HG02852 (cell line): ENCODE data around the gene TRAF2.

Source experiments
- ATAC-seq: cut with Tn5 transposase; IDR thresholded peaks from one replicate; pipeline ENCODE4 v1.9.1; 2021; ENCODE audit warnings: mild to moderate bottlenecking, moderate library complexity; ENCODE audit not compliant: unreplicated experiment

TRAF2 gene

DNA sequence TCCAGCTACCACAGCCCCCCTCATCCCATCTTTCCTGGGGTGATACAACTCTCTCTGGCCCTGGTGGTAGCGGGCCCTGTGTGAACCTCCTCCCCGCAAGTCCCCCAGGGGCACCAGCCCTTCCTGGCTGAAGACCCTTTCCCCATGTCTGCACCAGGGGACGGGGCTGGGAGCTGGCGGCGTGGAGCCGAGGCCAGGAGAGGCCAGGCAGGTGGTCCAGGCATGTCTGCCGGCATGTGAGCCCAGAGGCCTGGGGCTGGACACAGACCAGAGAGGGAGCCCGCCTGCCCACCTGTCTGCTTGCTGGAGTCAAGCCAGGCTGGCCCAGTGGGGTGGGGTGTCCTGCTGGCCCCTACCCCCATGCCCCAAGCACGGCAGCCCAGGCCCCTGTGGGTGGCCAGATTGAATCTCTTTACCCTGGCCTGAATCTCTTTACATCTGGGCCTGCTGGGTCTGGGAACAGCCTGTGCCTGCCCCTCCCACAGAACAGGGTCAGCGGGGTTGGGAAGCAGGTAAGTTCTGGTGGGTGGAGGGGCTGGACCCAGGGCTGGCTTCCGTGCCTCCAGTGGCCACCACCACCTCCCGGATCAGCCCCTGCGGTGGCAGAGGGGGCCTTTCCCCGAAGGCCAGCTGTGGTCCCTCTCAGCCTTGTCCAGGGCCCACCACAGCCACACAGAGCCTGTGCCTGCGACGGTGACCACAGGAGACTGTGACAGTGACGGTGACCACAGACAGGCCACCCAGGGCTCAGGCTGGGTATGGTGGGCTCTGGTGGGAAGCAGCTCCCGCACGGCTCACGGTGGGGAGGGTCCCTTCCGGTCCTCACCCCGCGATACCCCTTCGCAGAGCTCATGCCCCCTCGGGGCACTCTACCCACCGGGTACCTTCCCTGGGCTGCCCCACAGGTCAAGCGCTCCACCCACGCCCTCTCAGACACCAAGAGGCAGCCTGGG is 72.9 kb downstream of the TRAF2 start:
- no peak for ATAC-seq

GRCh38 chr9:136960212-136960937 is 74.1 kb downstream of the TRAF2 start:
- no peak for ATAC-seq

DNA sequence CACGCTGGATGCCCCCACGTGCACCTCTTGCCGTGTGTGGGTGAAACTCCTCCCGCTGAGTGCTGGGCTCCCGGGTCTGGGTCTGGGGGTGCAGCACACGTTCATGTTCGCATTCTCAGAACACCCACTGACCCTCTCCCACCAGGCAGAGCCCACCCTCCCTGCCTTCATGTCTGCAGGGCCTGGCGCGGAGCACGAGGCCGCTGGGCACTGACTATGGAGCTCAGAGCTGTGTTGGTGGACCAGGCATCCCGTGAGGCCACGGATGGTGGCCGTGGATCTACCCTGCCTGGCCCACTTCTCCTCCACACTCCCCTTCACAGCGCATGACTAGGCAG is 74.6 kb downstream of the TRAF2 start:
- no peak for ATAC-seq

DNA sequence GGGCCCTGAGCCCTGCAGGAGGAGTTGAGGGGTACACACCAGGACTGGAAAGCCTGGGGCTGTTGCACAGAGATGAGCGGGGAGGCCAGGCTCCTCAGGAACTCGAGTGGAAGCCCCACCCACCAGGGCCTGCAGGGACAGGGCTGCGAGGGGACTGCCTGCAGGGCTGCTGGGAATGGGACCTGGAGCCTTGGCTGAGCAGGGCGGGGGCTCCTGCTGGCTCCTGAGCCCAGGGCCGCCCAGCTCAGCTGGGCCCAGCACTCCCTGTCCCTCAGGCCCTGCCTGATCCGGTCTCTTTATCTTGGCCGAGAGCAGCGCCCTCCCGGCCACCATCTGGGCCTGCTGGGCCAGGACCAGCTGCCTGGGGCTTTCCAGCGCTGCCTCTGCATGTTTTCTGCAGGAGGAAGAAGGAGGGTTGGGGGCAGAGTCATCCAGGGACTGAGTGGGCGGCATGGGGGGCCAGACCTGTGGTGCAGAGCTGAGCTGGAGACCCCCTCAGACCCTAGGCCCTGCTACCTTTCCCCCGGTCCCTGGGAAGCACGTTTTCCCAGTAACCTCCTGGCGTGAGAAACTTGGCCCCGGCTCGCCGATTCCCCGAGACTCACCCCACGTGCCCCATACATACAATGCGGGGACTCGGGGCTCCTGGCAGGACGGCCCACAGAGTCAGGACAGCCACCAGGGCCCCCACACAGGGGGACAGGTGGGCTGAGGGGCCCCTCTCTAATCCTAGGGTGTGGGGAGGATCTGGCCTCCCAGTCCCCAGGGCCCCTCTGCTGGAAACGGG is 75.2 kb downstream of the TRAF2 start:
- ATAC-seq, result no peak

GRCh38 chr9:136962163-136962562 is 75.8 kb downstream of the TRAF2 start:
- no peak for ATAC-seq

DNA sequence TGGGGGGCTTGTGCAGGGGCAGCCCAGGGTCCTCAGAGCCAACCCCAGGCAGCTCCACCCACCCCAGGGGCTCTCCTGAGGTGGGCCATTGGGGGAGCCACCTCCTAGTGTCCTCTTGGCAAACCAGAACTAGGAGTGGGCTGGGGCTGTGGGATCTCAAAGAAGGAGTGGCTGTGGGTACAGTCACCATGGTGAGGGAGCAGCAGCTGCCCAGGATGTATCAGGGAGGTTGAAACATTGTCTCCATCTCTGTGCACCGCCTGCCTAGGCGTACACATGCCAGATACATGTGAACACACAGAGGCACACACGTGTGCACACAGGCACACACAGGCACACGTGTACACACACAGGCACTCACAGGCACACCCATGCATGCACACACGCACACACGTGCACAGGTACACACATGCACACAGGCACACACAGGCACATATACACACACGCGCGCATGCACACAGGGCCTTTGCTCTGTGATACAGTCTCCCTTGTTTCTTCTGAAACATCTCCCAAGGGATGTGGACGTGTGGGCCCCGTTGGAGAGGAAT is 76.5 kb downstream of the TRAF2 start:
- ATAC-seq, result no peak

DNA sequence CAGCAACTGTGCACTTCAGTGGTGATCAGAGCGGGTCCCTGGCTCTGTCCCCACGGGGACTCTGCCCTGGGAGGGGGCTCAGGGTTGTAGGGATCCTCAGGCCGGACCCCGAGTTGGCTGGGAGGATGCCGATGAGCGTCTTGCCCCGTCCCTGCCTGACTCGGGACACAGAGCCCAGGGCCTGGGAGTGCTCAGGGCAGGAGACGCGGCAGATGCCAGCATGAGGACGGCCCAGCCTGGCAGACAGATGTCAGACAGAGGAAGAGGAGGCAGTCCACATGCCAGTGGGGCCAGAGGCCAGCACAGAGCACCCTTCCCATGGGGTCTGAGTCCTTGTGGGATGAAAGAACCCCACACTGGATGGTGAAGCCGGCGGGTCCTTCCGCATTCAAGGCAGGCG is 77.0 kb downstream of the TRAF2 start:
- no peak for ATAC-seq

GRCh38 chr9:136963751-136964150 is 77.4 kb downstream of the TRAF2 start:
- no peak for ATAC-seq

- no peak for ATAC-seq
Measured at GRCh38 chr9:136964171-136964689, 77.9 kb downstream of the TRAF2 start.

DNA sequence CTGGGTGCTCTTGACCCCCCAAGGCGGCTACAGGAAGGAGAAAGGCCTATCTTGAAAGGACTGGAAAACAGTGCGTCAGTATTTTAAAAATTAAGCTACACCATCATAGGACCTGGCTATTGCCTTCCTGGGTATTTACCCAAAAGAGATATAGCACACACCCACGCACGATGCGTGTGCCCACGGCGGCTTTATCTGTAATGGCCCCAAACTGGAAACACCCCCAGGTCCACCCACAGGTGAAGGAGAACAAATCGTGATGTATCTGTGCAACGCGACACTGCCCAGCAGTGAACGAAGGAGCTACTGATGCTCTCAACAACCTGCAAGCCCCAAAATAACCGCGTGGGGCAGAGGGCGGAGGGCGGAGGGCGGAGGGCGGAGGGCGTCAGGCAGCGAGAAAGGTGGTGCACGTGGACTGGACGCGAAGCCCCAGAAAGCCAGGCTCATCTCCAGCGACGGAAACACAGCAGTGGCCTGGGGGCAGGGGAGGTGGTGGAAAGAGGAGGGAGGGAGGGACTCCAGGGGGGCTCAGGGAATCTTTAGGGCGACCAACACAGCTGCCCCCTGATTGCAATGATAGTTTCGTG is 78.6 kb downstream of the TRAF2 start:
- ATAC-seq, result no peak

DNA sequence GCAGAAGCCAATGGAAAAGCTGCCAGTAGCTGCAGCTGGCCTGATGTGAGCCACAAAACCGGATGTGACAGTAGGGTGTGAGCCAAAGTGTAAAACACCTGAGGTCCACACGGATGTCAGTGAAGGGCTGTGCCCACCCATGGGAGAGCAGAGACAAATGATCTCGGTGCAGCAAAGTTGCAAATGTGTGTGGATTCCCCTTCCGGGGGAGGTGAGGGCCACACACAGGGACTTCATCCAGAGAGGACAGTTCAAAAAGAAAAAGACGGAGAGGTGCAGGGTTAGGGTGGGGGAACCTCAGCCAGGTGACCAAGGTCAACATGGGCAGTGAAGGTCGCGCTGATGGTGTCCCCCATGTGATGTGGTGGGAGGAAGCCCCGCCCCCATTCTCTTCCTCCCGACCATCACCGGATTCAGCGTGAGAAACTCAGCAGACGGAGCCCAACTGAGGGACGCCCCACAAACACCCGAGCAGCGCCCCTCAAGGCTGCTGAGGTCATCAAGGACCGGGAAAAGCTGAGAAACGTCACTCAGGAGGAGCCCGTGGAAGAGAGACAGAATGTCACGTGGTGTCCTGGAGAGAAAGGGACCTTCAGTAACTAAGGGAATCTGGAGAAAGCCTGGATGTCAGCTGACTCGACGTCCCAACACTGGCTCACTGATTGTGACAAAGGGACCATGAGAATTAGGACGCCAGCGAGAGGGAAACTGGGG is 79.6 kb downstream of the TRAF2 start:
- ATAC-seq, result no peak

GRCh38 chr9:136968333-136969127 is 82.2 kb downstream of the TRAF2 start:
- ATAC-seq, result no peak

GRCh38 chr9:136969150-136969549 is 82.8 kb downstream of the TRAF2 start:
- ATAC-seq, result no peak

DNA sequence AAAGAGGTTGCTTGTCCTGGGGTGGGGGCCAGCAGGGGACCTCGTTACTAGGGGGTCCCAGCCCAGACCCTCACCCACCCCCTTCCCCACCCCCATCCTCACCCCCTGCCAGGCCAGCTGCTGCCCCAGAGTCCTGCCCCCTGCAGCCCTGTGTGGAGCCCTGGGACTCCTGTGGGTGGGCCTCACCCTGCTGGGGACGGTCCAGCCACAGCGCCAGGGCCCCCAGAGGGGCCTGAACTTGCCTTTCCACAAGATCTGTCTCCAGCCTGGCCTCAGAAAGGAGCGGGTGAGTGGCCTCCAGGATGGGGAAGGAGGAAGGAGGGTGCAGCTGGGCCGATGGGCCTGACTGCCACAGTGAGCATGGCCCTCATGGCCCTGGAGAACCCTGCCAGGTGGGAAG is 83.5 kb downstream of the TRAF2 start:
- ATAC-seq, result no peak

- no peak for ATAC-seq
Measured at GRCh38 chr9:136970361-136970760, 84.0 kb downstream of the TRAF2 start.

DNA sequence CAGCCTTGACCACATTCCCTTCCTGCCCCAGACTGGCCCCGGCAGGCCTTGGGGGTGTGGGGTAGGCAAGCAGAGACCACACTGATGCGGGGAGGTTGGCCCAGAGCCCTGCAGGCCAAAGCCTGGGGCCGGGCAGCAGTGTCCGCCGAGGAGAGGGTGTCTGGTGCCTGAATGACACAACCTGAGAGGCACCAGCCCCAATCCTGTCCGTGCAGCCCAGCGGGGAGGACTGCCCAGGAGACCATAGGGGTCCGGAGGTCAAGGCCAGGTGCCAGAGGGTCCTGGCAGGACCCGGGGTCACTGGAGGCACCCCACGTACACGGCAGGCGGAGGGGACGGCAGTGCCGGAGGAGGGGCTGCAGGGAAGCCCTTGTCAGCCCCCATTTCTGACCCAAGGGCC is 85.4 kb downstream of the TRAF2 start:
- no peak for ATAC-seq

DNA sequence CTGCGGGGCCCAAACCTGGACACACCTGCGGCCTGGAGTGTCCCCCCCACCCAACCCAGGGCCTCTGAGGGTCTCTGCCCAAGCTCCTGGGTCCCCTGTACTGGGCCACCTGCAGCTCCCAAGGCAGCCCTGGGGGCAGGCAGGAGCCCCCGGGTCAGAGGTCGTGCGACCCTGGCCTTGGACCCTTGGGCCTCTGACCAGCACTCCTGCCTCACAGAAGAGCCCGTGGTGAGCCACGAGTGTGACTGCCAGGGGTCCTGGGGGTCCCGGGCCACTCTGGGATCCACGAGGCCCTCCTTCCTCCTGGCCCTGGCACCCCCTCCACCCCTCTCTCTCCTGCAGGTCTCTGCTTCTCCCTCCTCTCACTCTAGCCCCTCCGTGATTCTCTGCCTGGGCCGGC is 86.0 kb downstream of the TRAF2 start:
- no peak for ATAC-seq

DNA sequence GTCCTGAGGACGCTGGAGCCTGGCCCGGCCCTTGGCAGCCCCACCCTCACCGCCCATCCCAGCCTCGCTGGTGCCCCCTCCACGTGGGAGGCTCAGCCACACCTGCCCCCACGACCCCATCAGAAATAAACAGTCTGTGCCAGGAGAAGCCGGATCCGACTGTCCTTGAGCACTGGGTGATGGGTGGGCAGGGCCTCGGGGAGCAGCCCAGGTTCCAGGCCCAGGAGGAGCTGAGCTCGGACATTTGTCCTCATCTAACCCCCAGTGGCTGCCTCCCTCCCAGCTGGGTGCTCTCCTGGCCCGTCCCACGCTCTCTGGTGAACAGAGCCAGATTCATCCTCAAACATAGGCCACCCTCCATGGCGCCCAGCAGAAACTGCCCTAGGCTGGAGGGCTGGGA is 86.4 kb downstream of the TRAF2 start:
- ATAC-seq, result no peak
